HS-27A (cell line): ENCODE results near the gene UTY.
A peak's percentile ranks its signal among the peaks of the same experiment; 100 is the strongest.

Source experiments
- DNase-seq: peaks from one replicate; pipeline ENCODE4 v3.0.0-alpha.2; 2012; ENCODE audit warnings: low read depth, missing footprints

The UTY gene

GRCh38 chrY:13479828-13480227 lies at the start of gene UTY:
UTY (minus strand) TSS chrY:13480033; CDS start chrY:13479665, 368 bp downstream.
- peak; percentile 43 for DNase-seq

- no peak for DNase-seq
Measured at GRCh38 chrY:13520474-13520873, 40.6 kb upstream of the UTY start.

- no peak for DNase-seq
Measured at GRCh38 chrY:13501215-13501614, 21.4 kb upstream of the UTY start.

GRCh38 chrY:13493737-13494136 lies 13.9 kb upstream of the UTY start:
- DNase-seq, result no peak

GRCh38 chrY:13492408-13492807 lies 12.6 kb upstream of the UTY start:
- DNase-seq, result no peak

- no peak for DNase-seq
Measured at GRCh38 chrY:13488738-13489137, 8.9 kb upstream of the UTY start.

- DNase-seq, result peak; percentile 26
Measured at GRCh38 chrY:13479121-13479711, 617 bp downstream of the UTY start.

- DNase-seq, result peak; percentile 47
Measured at GRCh38 chrY:13478126-13478785, 1.6 kb downstream of the UTY start.

- no peak for DNase-seq
Measured at GRCh38 chrY:13474997-13475396, 4.8 kb downstream of the UTY start.

- DNase-seq, result no peak
Measured at GRCh38 chrY:13451572-13451971, 28.3 kb downstream of the UTY start.

GRCh38 chrY:13450596-13451130 lies 29.2 kb downstream of the UTY start:
- DNase-seq, result no peak

- DNase-seq, result no peak
Measured at GRCh38 chrY:13445566-13445965, 34.3 kb downstream of the UTY start.

GRCh38 chrY:13443146-13443545 lies 36.7 kb downstream of the UTY start:
- no peak for DNase-seq

GRCh38 chrY:13440811-13441210 lies 39.0 kb downstream of the UTY start:
- no peak for DNase-seq

- DNase-seq, result no peak
Measured at GRCh38 chrY:13435968-13436937, 43.6 kb downstream of the UTY start.

- no peak for DNase-seq
Measured at GRCh38 chrY:13435206-13435967, 44.4 kb downstream of the UTY start.

- DNase-seq, result no peak
Measured at GRCh38 chrY:13432293-13433025, 47.4 kb downstream of the UTY start.

- no peak for DNase-seq
Measured at GRCh38 chrY:13429551-13429950, 50.3 kb downstream of the UTY start.

GRCh38 chrY:13423281-13423732 lies 56.5 kb downstream of the UTY start:
- no peak for DNase-seq

GRCh38 chrY:13416869-13417661 lies 62.8 kb downstream of the UTY start:
- no peak for DNase-seq
